A549 (cell line): Measurements from ENCODE around the gene CPA1. TPM values are rescaled to one million over a fixed set of nuclear protein-coding genes. Genes with fewer than 3 reads are reported as not detected.

Source experiments
- ATAC-seq, 2 experiments: fragments of 200-7000 bp in 1 of 2; fragments of >200 bp in 1 of 2; cut with Nextera tagmentation in 1 of 2; cut with Tn5 transposase in 1 of 2; 3 replicates each; pipeline versions ENCODE4 v1.8.0 to v1.9.1; 2018 to 2020; ENCODE audit warnings: mild to moderate bottlenecking in 1 of 2, moderate library complexity in 1 of 2
- CTCF ChIA-PET: fragments of 300-600 bp; sonication (Branson Sonifier 250); formaldehyde crosslinking; extraction: SDS; loops from one replicate; lab custom pipeline; 2021; ENCODE audit warnings: antibody characterized with exemption, inconsistent platforms; lab: Yijun Ruan, JAX
- POLR2A ChIA-PET: fragments of 350-600 bp; formaldehyde crosslinking; extraction: SDS; loops from one replicate; lab custom pipeline; 2021; ENCODE audit warnings: antibody characterized with exemption, inconsistent platforms; lab: Yijun Ruan, JAX
- DNase-seq, 2 experiments: peaks; one replicate each; pipeline versions ENCODE4 v3.0.0 to v3.0.0-alpha.2; 2011 to 2016; ENCODE audit warnings: low read depth in 1 of 2, low spot score in 1 of 2
- FAIRE-seq: peaks from 2 replicates; lab custom pipeline; 2011; peaks lifted over from hg19 to GRCh38; lab: Jason Lieb, UNC
- H3K27ac ChIP-seq, 2 experiments: fragments of >200 bp; sonication (Bioruptor Twin); formaldehyde crosslinking; 3 replicates each; pipeline ENCODE4 v1.5.1; 2016 to 2017
- H3K4me1 ChIP-seq: fragments of >200 bp; sonication (Bioruptor Twin); formaldehyde crosslinking; 3 replicates; pipeline ENCODE4 v1.6.1; 2016
- H3K4me2 ChIP-seq: fragments of >200 bp; sonication (Bioruptor Twin); formaldehyde crosslinking; 3 replicates; pipeline ENCODE4 v1.6.1; 2016
- H3K4me3 ChIP-seq: fragments of >200 bp; sonication (Bioruptor Twin); formaldehyde crosslinking; 3 replicates; pipeline ENCODE4 v1.5.1; 2016
- H3K9me3 ChIP-seq: fragments of >200 bp; sonication (Bioruptor Twin); formaldehyde crosslinking; 3 replicates; pipeline ENCODE4 v1.6.1; 2016
- BCL3 ChIP-seq: fragments of >200 bp; sonication (Bioruptor Twin); formaldehyde crosslinking; IDR thresholded peaks from 3 replicates; pipeline ENCODE4 v1.6.1; 2016
- CBX2 ChIP-seq: fragments of 200-600 bp; sonication (generic); IDR thresholded peaks from 2 replicates; pipeline ENCODE4 v1.6.1; 2016; ENCODE audit warnings: low read depth, mild to moderate bottlenecking, borderline replicate concordance
- CBX8 ChIP-seq: fragments of 200-600 bp; sonication (generic); IDR thresholded peaks from 2 replicates; pipeline ENCODE4 v1.6.1; 2016
- CEBPB ChIP-seq, 2 experiments: fragments of >200 bp in 1 of 2; sonication (Bioruptor Twin) in 1 of 2; formaldehyde crosslinking in 1 of 2; IDR thresholded peaks; 2 replicates each; pipeline ENCODE4 v1.6.1; 2012 to 2016
- EHF ChIP-seq: fragments of 250-450 bp; sonication (Bioruptor Pico); IDR thresholded peaks from 2 replicates; pipeline ENCODE4 v1.5.0; 2020; ENCODE audit warnings: mild to moderate bottlenecking
- EP300 ChIP-seq, 2 experiments: fragments of >200 bp; sonication (Bioruptor Twin); formaldehyde crosslinking; IDR thresholded peaks; 2 replicates in 1 of 2; 3 replicates in 1 of 2; pipeline ENCODE4 v1.6.1; 2016 to 2017
- ESRRA ChIP-seq: fragments of 150-350 bp; IDR thresholded peaks from 2 replicates; pipeline ENCODE4 v1.6.1; 2014; ENCODE audit warnings: mild to moderate bottlenecking, low read length, borderline replicate concordance
- FOSL2 ChIP-seq, 2 experiments: fragments of 450-650 bp in 1 of 2; fragments of >200 bp in 1 of 2; sonication (Bioruptor Twin) in 1 of 2; formaldehyde crosslinking; IDR thresholded peaks; 2 replicates each; pipeline versions ENCODE4 v1.5.0 to v1.6.1; 2016 to 2020; ENCODE audit warnings: mild to moderate bottlenecking in 1 of 2, moderate library complexity in 1 of 2
- HDAC2 ChIP-seq: fragments of 200-600 bp; sonication (generic); IDR thresholded peaks from 2 replicates; pipeline ENCODE4 v1.6.1; 2016
- HES2 ChIP-seq: fragments of >200 bp; sonication (Bioruptor Twin); formaldehyde crosslinking; IDR thresholded peaks from 2 replicates; pipeline ENCODE4 v1.6.1; 2016
- HOXB5 ChIP-seq: fragments of 250-450 bp; sonication (Bioruptor Pico); IDR thresholded peaks from 2 replicates; pipeline ENCODE4 v1.5.0; 2020; ENCODE audit warnings: mild to moderate bottlenecking, moderate library complexity
- JUN ChIP-seq, 2 experiments: fragments of >200 bp; sonication (Bioruptor Twin); formaldehyde crosslinking; IDR thresholded peaks; 2 replicates in 1 of 2; 3 replicates in 1 of 2; pipeline ENCODE4 v1.6.1; 2016 to 2017
- MAZ ChIP-seq: fragments of 150-350 bp; IDR thresholded peaks from 2 replicates; pipeline ENCODE4 v1.6.1; 2014; ENCODE audit warnings: antibody characterized with exemption, low read depth, low read length, borderline replicate concordance
- NR3C1 ChIP-seq: fragments of >200 bp; sonication (Bioruptor Twin); formaldehyde crosslinking; IDR thresholded peaks from 3 replicates; pipeline ENCODE4 v1.6.1; 2017
- PBX3 ChIP-seq: IDR thresholded peaks from 2 replicates; pipeline ENCODE4 v1.6.1; 2012
- POLR2AphosphoS2 ChIP-seq: conservative IDR thresholded peaks from 2 replicates; pipeline ENCODE4 v1.6.1; 2012; ENCODE audit warnings: low read length, improper control_type of control experiment, inconsistent platforms
- RARB ChIP-seq: fragments of 250-450 bp; sonication (Bioruptor Pico); IDR thresholded peaks from 2 replicates; pipeline ENCODE4 v1.8.0; 2021; ENCODE audit warnings: mild to moderate bottlenecking, moderate library complexity
- SMC3 ChIP-seq: fragments of >200 bp; sonication (Bioruptor Twin); formaldehyde crosslinking; IDR thresholded peaks from 3 replicates; pipeline ENCODE4 v1.6.1; 2018; ENCODE audit warnings: inconsistent platforms
- ZFP36 ChIP-seq: fragments of 450-650 bp; IDR thresholded peaks from 2 replicates; pipeline ENCODE4 v1.6.1; 2014; ENCODE audit warnings: borderline replicate concordance; ENCODE audit not compliant: partially characterized antibody
- ZSCAN20 ChIP-seq: fragments of 250-450 bp; sonication (Bioruptor Pico); IDR thresholded peaks from 2 replicates; pipeline ENCODE4 v1.8.0; 2022; ENCODE audit warnings: mild to moderate bottlenecking, moderate library complexity
- whole genome bisulfite sequencing: methylation state at CpG from one replicate; pipeline ENCODE4 v1.1.6; 2017; ENCODE audit errors: missing lambda C conversion rate; 5-methylcytosine and 5-hydroxymethylcytosine counted together
- polyA plus RNA-seq, 4 experiments: library from polyadenylated mRNA; depleted of rRNA in 3 of 4; stranded (reverse); fragments of >200 nt; fragmentation: RNase III in 1 of 4; extraction: RNeasy Plus Mini Kit Qiagen cat#74134 plus additional on column Dnase treatment in 1 of 4; gene quantifications; 2 replicates in 3 of 4; 3 replicates in 1 of 4; pipeline ENCODE4 v1.2.3, GENCODE V29; 2011 to 2017
- TF ChIP-seq, protein P1 (sequence below): fragments of 150-350 bp; IDR thresholded peaks from 2 replicates; pipeline ENCODE4 v1.6.1; 2014; ENCODE audit warnings: low read depth, mild to moderate bottlenecking, low read length
- TF ChIP-seq, protein P2 (sequence below): fragments of 200-600 bp; sonication (generic); IDR thresholded peaks from 2 replicates; pipeline ENCODE4 v1.6.1; 2016; ENCODE audit warnings: antibody characterized with exemption, mild to moderate bottlenecking, moderate library complexity

CPA1 gene
- polyA plus RNA-seq, 2 of the 4 experiments (the other 2 are of a cell fraction), result not detected

DNA sequence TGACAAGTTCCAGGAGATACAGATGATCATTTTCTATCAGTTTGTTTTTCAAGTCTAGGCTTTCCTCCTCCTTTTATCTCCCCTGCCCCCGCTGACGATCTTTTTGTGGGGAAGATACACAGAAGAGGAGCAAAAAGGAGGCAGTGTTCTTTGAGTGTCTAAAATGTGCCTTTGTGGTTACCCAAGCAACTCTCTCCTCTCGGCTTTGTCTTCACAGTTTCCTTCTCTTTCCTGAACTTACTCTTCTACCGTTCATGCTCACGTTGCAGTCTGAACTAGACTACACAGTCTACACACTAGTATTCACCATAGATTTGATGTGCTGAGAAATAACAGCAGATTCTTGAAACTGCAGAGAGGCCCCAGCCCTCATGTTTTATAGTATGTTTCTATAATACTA is 36.9 kb downstream of the CPA1 start:
- TF ChIP-seq HOXB5 (CRISPR knock-in tag), result no peak
- TF ChIP-seq, protein P1, sequence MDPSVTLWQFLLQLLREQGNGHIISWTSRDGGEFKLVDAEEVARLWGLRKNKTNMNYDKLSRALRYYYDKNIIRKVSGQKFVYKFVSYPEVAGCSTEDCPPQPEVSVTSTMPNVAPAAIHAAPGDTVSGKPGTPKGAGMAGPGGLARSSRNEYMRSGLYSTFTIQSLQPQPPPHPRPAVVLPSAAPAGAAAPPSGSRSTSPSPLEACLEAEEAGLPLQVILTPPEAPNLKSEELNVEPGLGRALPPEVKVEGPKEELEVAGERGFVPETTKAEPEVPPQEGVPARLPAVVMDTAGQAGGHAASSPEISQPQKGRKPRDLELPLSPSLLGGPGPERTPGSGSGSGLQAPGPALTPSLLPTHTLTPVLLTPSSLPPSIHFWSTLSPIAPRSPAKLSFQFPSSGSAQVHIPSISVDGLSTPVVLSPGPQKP, result no peak
- TF ChIP-seq FOSL2 (IDR thresholded peaks at IDR 0.05), result no peak
- no peak for TF ChIP-seq FOSL2 (CRISPR knock-in tag; IDR thresholded peaks at IDR 0.05)
- TF ChIP-seq, protein P2, sequence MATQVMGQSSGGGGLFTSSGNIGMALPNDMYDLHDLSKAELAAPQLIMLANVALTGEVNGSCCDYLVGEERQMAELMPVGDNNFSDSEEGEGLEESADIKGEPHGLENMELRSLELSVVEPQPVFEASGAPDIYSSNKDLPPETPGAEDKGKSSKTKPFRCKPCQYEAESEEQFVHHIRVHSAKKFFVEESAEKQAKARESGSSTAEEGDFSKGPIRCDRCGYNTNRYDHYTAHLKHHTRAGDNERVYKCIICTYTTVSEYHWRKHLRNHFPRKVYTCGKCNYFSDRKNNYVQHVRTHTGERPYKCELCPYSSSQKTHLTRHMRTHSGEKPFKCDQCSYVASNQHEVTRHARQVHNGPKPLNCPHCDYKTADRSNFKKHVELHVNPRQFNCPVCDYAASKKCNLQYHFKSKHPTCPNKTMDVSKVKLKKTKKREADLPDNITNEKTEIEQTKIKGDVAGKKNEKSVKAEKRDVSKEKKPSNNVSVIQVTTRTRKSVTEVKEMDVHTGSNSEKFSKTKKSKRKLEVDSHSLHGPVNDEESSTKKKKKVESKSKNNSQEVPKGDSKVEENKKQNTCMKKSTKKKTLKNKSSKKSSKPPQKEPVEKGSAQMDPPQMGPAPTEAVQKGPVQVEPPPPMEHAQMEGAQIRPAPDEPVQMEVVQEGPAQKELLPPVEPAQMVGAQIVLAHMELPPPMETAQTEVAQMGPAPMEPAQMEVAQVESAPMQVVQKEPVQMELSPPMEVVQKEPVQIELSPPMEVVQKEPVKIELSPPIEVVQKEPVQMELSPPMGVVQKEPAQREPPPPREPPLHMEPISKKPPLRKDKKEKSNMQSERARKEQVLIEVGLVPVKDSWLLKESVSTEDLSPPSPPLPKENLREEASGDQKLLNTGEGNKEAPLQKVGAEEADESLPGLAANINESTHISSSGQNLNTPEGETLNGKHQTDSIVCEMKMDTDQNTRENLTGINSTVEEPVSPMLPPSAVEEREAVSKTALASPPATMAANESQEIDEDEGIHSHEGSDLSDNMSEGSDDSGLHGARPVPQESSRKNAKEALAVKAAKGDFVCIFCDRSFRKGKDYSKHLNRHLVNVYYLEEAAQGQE, result no peak
- TF ChIP-seq HDAC2, result no peak
- FAIRE-seq, result no peak

DNA sequence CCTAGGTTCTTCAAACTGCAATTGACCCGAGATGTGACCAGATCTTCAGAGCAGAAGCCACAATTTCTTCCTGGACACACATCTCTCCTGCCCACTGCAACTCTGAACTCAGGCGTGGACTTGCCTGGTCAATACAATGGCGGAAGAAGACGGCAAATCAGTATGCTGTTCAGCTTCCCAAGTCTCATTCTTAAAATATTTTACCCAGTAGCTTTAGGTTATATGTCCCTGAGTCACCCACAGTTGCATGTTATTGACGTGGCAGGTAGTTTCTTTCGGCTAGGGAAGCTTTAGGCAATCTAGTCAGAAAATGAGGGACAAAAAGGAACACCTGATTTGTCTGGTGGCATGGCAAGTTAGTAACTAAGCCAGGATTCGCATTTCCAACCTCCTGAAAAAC is 38.0 kb downstream of the CPA1 start:
- CTCF ChIA-PET, result no interaction called here
- Histone ChIP-seq H3K4me3 (no peak overlapping the region), H3K9me3 (no peaks in the 10 kb centered on the region), H3K27ac (no peak overlapping the region), H3K4me2 (no peak overlapping the region), H3K4me1 (no peaks in the 10 kb centered on the region)
- ATAC-seq (no peak), FAIRE-seq (no peak), DNase-seq (no peak)
- 90% methylated on average over 7 of the region's 7 CpGs for WGBS
- TF ChIP-seq RARB, result no peak
- TF ChIP-seq ESRRA, result no peak
- TF ChIP-seq NR3C1, result no peak
- no peak for TF ChIP-seq MAZ
- no peak for TF ChIP-seq CBX8
- TF ChIP-seq BCL3, result no peak
- no peak for TF ChIP-seq HES2
- no peak for TF ChIP-seq SMC3
- no peak for TF ChIP-seq ZFP36
- no peak for TF ChIP-seq EHF
- no peak for TF ChIP-seq CEBPB (IDR thresholded peaks at IDR 0.05)
- no peak for TF ChIP-seq EP300 (IDR thresholded peaks at IDR 0.05)
- TF ChIP-seq PBX3, result no peak
- TF ChIP-seq ZSCAN20, result no peak
- TF ChIP-seq CBX2, result no peak
- TF ChIP-seq POLR2AphosphoS2, result no peak
- no peak for TF ChIP-seq JUN (IDR thresholded peaks at IDR 0.05)
- TF ChIP-seq FOSL2 (IDR thresholded peaks at IDR 0.05), result no peak
- no peak for TF ChIP-seq FOSL2 (CRISPR knock-in tag; IDR thresholded peaks at IDR 0.05)
- POLR2A ChIA-PET, result no interaction called here

More for the DNA sequence above, 36.9 kb downstream of the CPA1 start:
- 92% methylated on average over 5 of the region's 5 CpGs for WGBS
- Histone ChIP-seq H3K4me1 (no peaks in the 10 kb centered on the region), H3K4me3 (no peak overlapping the region), H3K27ac (no peak overlapping the region), H3K9me3 (no peaks in the 10 kb centered on the region), H3K4me2 (no peak overlapping the region)
- ATAC-seq, result no peak
- ChIA-PET POLR2A (no interaction called here), CTCF (interaction anchor here (0.5 kb wide), 1 partner anchor 808 kb away, joined by 3 read pairs; no protein-coding TSS in a partner anchor)
- no peak for DNase-seq
